GM12878 (cell line): ENCODE measurements around the gene BMP2K.

Source experiments
- CTCF ChIP-seq, 3 experiments: IDR thresholded peaks in 2 of 3; conservative IDR thresholded peaks in 1 of 3; 2 replicates each; pipeline ENCODE4 v1.5.1; 2011; ENCODE audit warnings: low read depth in 3 of 3, low read length in 3 of 3, mild to moderate bottlenecking in 3 of 3, control low read depth in 2 of 3, moderate library complexity in 2 of 3, inconsistent platforms in 1 of 3, mixed read lengths in 1 of 3; ENCODE audit not compliant: control insufficient read depth in 2 of 3, insufficient read depth in 1 of 3; ENCODE audit errors: extremely low read depth in 1 of 3
- ETV6 ChIP-seq, 2 experiments: fragments of 450-650 bp in 1 of 2; IDR thresholded peaks in 1 of 2; conservative IDR thresholded peaks in 1 of 2; 2 replicates each; pipeline ENCODE4 v1.6.1; 2014; ENCODE audit warnings: antibody characterized with exemption in 1 of 2, borderline replicate concordance in 1 of 2, low read depth in 1 of 2, mild to moderate bottlenecking in 1 of 2, moderate library complexity in 1 of 2
- HCFC1 ChIP-seq: fragments of 150-350 bp; IDR thresholded peaks from 2 replicates; pipeline ENCODE4 v1.6.1; 2014; ENCODE audit warnings: low read length
- NRF1 ChIP-seq: conservative IDR thresholded peaks from 2 replicates; pipeline ENCODE4 v1.6.1; 2011; ENCODE audit warnings: mild to moderate bottlenecking, low read depth, low read length, improper control_type of control experiment
- POLR2A ChIP-seq: IDR thresholded peaks from 2 replicates; pipeline ENCODE4 v1.6.1; 2011; ENCODE audit warnings: low read depth, mild to moderate bottlenecking, low read length
- ZNF274 ChIP-seq: IDR thresholded peaks from one replicate; pipeline ENCODE4 v1.8.0; 2011; ENCODE audit not compliant: insufficient read length, insufficient read depth

GRCh38 chr4:78748381-78748780, 27.8 kb upstream of the BMP2K start:
- no peak for TF ChIP-seq HCFC1
- no peak for TF ChIP-seq POLR2A
- TF ChIP-seq ETV6 (conservative IDR thresholded peaks at IDR 0.05 in 1 of 2, IDR thresholded peaks at IDR 0.05 in 1 of 2; ENCODE audit: borderline replicate concordance in 1 of 2, low read depth in 1 of 2) = no peak
- TF ChIP-seq ZNF274 = no peak
- TF ChIP-seq CTCF (IDR thresholded peaks at IDR 0.05 in 2 of 3, conservative IDR thresholded peaks at IDR 0.05 in 1 of 3; ENCODE audit: control insufficient read depth in 2 of 3, extremely low read depth in 1 of 3, insufficient read depth in 1 of 3, low read depth in 3 of 3, low read length in 3 of 3) = no peak
- TF ChIP-seq NRF1 = no peak
